Caco-2 (cell line): Measurements from ENCODE around the gene PRLH. TPM values are rescaled to one million over a fixed set of nuclear protein-coding genes. Genes with fewer than 3 reads are reported as not detected.

Experiments
- BruUV-seq: library from RNA; stranded (reverse); fragments of 400-500 nt; replicated peaks from 2 replicates; lab custom pipeline; 2021; lab: Mats Ljungman, UMichigan
- CTCF ChIA-PET: fragments of 300-600 bp; sonication (Branson Sonifier 250); formaldehyde crosslinking; loops from one replicate; lab custom pipeline; 2022; ENCODE audit warnings: antibody characterized with exemption; lab: Charles Lee
- POLR2A ChIA-PET: fragments of 300-600 bp; sonication (Branson Sonifier 250); formaldehyde crosslinking; loops from one replicate; lab custom pipeline; 2022; ENCODE audit warnings: antibody characterized with exemption; lab: Charles Lee
- DNase-seq, 2 experiments: peaks; one replicate each; pipeline versions ENCODE4 v3.0.0 to v3.0.0-alpha.2; 2020 to 2022
- H3K27me3 ChIP-seq: replicated peaks from 2 replicates; pipeline ENCODE4 v1.6.0; 2011; ENCODE audit warnings: low read length; ENCODE audit not compliant: control insufficient read depth, insufficient read depth
- H3K36me3 ChIP-seq: 2 replicates; pipeline ENCODE4 v1.5.1; 2011; ENCODE audit warnings: low read length; ENCODE audit not compliant: control insufficient read depth, insufficient read depth
- H3K4me1 ChIP-seq: fragments of 250-450 bp; sonication (Bioruptor Pico); 2 replicates; pipeline ENCODE4 v1.5.1; 2020; ENCODE audit warnings: mild to moderate bottlenecking
- H3K4me3 ChIP-seq: 2 replicates; pipeline ENCODE4 v1.5.1; 2011; ENCODE audit warnings: low read depth, mild to moderate bottlenecking, control low read depth, low read length
- H3K9me3 ChIP-seq: fragments of 250-450 bp; sonication (Bioruptor Pico); 2 replicates; pipeline ENCODE4 v1.5.1; 2020; ENCODE audit warnings: mild to moderate bottlenecking, moderate library complexity
- H3K27ac Mint-ChIP-seq: one replicate; pipeline ENCODE4 v1.8.0; 2022; ENCODE audit warnings: mixed read lengths; ENCODE audit not compliant: unreplicated experiment
- H3K27me3 Mint-ChIP-seq: one replicate; pipeline ENCODE4 v1.8.0; 2022; ENCODE audit warnings: mixed read lengths; ENCODE audit not compliant: insufficient read depth, unreplicated experiment
- H3K36me3 Mint-ChIP-seq: one replicate; pipeline ENCODE4 v1.8.0; 2022; ENCODE audit warnings: mild to moderate bottlenecking, mixed read lengths; ENCODE audit not compliant: insufficient read depth, unreplicated experiment
- H3K4me1 Mint-ChIP-seq: one replicate; pipeline ENCODE4 v1.8.0; 2022; ENCODE audit warnings: low read depth, mixed read lengths; ENCODE audit not compliant: unreplicated experiment
- H3K4me3 Mint-ChIP-seq: one replicate; pipeline ENCODE4 v1.8.0; 2022; ENCODE audit warnings: mild to moderate bottlenecking, moderate library complexity, mixed read lengths; ENCODE audit not compliant: unreplicated experiment
- H3K9me3 Mint-ChIP-seq: one replicate; pipeline ENCODE4 v1.8.0; 2022; ENCODE audit warnings: mixed read lengths; ENCODE audit not compliant: unreplicated experiment
- CTCF ChIP-seq, 2 experiments: fragments of 200-600 bp in 1 of 2; IDR thresholded peaks; 1 replicate in 1 of 2; 2 replicates in 1 of 2; pipeline versions ENCODE4 v1.5.1 to v1.8.0; 2011 to 2022; ENCODE audit warnings: antibody characterized with exemption in 1 of 2, control low read depth in 1 of 2, inconsistent platforms in 1 of 2, low read depth in 1 of 2, low read length in 1 of 2, mild to moderate bottlenecking in 1 of 2, moderate library complexity in 1 of 2; ENCODE audit not compliant: insufficient read depth in 1 of 2, severe bottlenecking in 1 of 2, unreplicated experiment in 1 of 2
- intact Hi-C: fragments of 100-400 bp; cut with micrococcal nuclease; formaldehyde crosslinking; loops from one replicate; pipeline ENCODE4 v1.10.0; 2022; ENCODE audit not compliant: unreplicated experiment
- total RNA-seq: library from RNA; stranded (reverse); gene quantifications from 2 replicates; pipeline ENCODE4 v1.2.3, GENCODE V29; 2022

PRLH gene
- total RNA-seq, 1 experiment from 2014 or later: not detected

- DNase-seq: no peak
- Histone ChIP-seq H3K9me3 (no peaks in the 10 kb centered on the region), H3K36me3 (no peaks in the 10 kb centered on the region), H3K4me3 (no peak overlapping the region), H3K4me1 (no peaks in the 10 kb centered on the region), H3K27me3 (no peaks in the 10 kb centered on the region)
- ChIA-PET CTCF (no interaction called here), POLR2A (no interaction called here)
- Mint-ChIP-seq H3K9me3 (no peaks in the 10 kb centered on the region), H3K27ac (no peak overlapping the region), H3K4me1 (peaks cover 8% of the 10 kb centered on the region), H3K4me3 (no peak overlapping the region), H3K27me3 (no peaks in the 10 kb centered on the region), H3K36me3 (peaks cover 5% of the 10 kb centered on the region)
- no peak for TF ChIP-seq CTCF (IDR thresholded peaks at IDR 0.05; ENCODE audit: insufficient read depth in 1 of 2, low read depth in 1 of 2, low read length in 1 of 2, severe bottlenecking in 1 of 2, unreplicated experiment in 1 of 2)
- BruUV-seq: no TSS peak
- intact Hi-C loops: no loop called here
These were observed 2.7 kb downstream of the PRLH start for GRCh38 chr2:237569041-237569440.

- Mint-ChIP-seq H3K27ac (no peak overlapping the region), H3K4me3 (no peak overlapping the region), H3K27me3 (no peaks in the 10 kb centered on the region), H3K36me3 (peaks cover 5% of the 10 kb centered on the region), H3K9me3 (no peaks in the 10 kb centered on the region), H3K4me1 (peaks cover 8% of the 10 kb centered on the region)
- ChIA-PET POLR2A (interaction anchor here (0.6 kb wide), 1 partner anchor 94 kb away, joined by 6 read pairs; no protein-coding TSS in a partner anchor), CTCF (interaction anchor here (0.7 kb wide), 1 partner anchor 212 kb away, joined by 3 read pairs; no protein-coding TSS in a partner anchor)
- H3K9me3 ChIP-seq: no peaks in the 10 kb centered on the region
- no peak overlapping the region for H3K4me3 ChIP-seq
- H3K27me3 ChIP-seq: no peaks in the 10 kb centered on the region
- no TSS peak for BruUV-seq
- no peak for TF ChIP-seq CTCF (IDR thresholded peaks at IDR 0.05; ENCODE audit: insufficient read depth in 1 of 2, low read depth in 1 of 2, low read length in 1 of 2, severe bottlenecking in 1 of 2, unreplicated experiment in 1 of 2)
- DNase-seq: no peak
- intact Hi-C loops: no loop called here
- no peaks in the 10 kb centered on the region for H3K4me1 ChIP-seq
- no peaks in the 10 kb centered on the region for H3K36me3 ChIP-seq
These were observed 3.5 kb downstream of the PRLH start for GRCh38 chr2:237569896-237570295.

GRCh38 chr2:237570776-237571335 lies 4.5 kb downstream of the PRLH start:
- no peaks in the 10 kb centered on the region for H3K36me3 ChIP-seq
- no peaks in the 10 kb centered on the region for H3K4me1 ChIP-seq
- H3K4me3 Mint-ChIP-seq: no peak overlapping the region
- no peak overlapping the region for H3K27ac Mint-ChIP-seq
- H3K4me1 Mint-ChIP-seq: peaks cover 8% of the 10 kb centered on the region
- H3K27me3 Mint-ChIP-seq: no peaks in the 10 kb centered on the region
- ChIA-PET POLR2A (no interaction called here), CTCF (interaction anchor here (0.7 to 3.8 kb wide), 4 partner anchors 51 to 417 kb away, joined by 3 to 131 read pairs (median 4); no protein-coding TSS in a partner anchor)
- intact Hi-C loops: no loop called here
- H3K27me3 ChIP-seq: no peaks in the 10 kb centered on the region
- no TSS peak for BruUV-seq
- peaks cover 7% of the 10 kb centered on the region for H3K36me3 Mint-ChIP-seq
- no peak for TF ChIP-seq CTCF (IDR thresholded peaks at IDR 0.05; ENCODE audit: insufficient read depth in 1 of 2, low read depth in 1 of 2, low read length in 1 of 2, severe bottlenecking in 1 of 2, unreplicated experiment in 1 of 2)
- no peaks in the 10 kb centered on the region for H3K9me3 Mint-ChIP-seq
- no peaks in the 10 kb centered on the region for H3K9me3 ChIP-seq
- no peak overlapping the region for H3K4me3 ChIP-seq
- DNase-seq: no peak
